Ureter (tissue), 1 donor: ENCODE results near the gene FOXM1. TPM values are rescaled to one million over a fixed set of nuclear protein-coding genes. Genes with fewer than 3 reads are reported as not detected.
"Not testable (repeated sequence)": the region's sequence is repeated elsewhere in the genome, so short reads cannot be mapped to it uniquely, and the experiment has no call there.

ENCODE experiments used
- DNase-seq: peaks from one replicate; pipeline ENCODE4 v3.0.0-alpha.2; 2020; ENCODE audit warnings: low spot score
- total RNA-seq: library from RNA; stranded (reverse); gene quantifications from one replicate; pipeline ENCODE4 v1.2.4, GENCODE V29; 2023
- donor health status: DM: yes; HTN: yes; CAD: no.

The FOXM1 gene
- total RNA-seq, 1 donor from 2014 or later: 1.3 TPM

GRCh38 chr12:2886768-2887450 is 9.9 kb upstream of the FOXM1 start:
- no peak for DNase-seq

GRCh38 chr12:2884810-2885209 is 7.8 kb upstream of the FOXM1 start:
- DNase-seq: no peak

- no peak for DNase-seq
Observed at GRCh38 chr12:2879853-2880252, 2.9 kb upstream of the FOXM1 start.

- DNase-seq: no peak
Observed at GRCh38 chr12:2877953-2878732, 1.2 kb upstream of the FOXM1 start.

- no peak for DNase-seq
Observed at GRCh38 chr12:2876431-2877046, 435 bp downstream of the FOXM1 start.

- DNase-seq: not testable (repeated sequence)
Observed at GRCh38 chr12:2868986-2869632, 7.9 kb downstream of the FOXM1 start.

GRCh38 chr12:2864198-2864597 is 12.8 kb downstream of the FOXM1 start:
- no peak for DNase-seq

- DNase-seq: not testable (repeated sequence)
Observed at GRCh38 chr12:2863402-2863801, 13.6 kb downstream of the FOXM1 start.

GRCh38 chr12:2862876-2863275 is 14.1 kb downstream of the FOXM1 start:
- no peak for DNase-seq

GRCh38 chr12:2860170-2860569 is 16.8 kb downstream of the FOXM1 start:
- no peak for DNase-seq

- no peak for DNase-seq
Observed at GRCh38 chr12:2858944-2859421, 18.0 kb downstream of the FOXM1 start.

- no peak for DNase-seq
Observed at GRCh38 chr12:2858334-2858733, 18.6 kb downstream of the FOXM1 start.

- DNase-seq: no peak
Observed at GRCh38 chr12:2857576-2857975, 19.4 kb downstream of the FOXM1 start.

GRCh38 chr12:2857021-2857431 is 19.9 kb downstream of the FOXM1 start, which contains the start of gene TEX52:
Gene TEX52 (minus strand): TSS chr12:2857039. CDS start chr12:2857026, 13 bp downstream.
- DNase-seq: no peak

- DNase-seq: no peak
Observed at GRCh38 chr12:2856051-2856450, 20.9 kb downstream of the FOXM1 start.

GRCh38 chr12:2855546-2855945 is 21.4 kb downstream of the FOXM1 start:
- no peak for DNase-seq

- no peak for DNase-seq
Observed at GRCh38 chr12:2854669-2855453, 22.1 kb downstream of the FOXM1 start.

GRCh38 chr12:2853626-2854025 is 23.3 kb downstream of the FOXM1 start:
- peak; percentile 72 for DNase-seq

GRCh38 chr12:2851931-2852330 is 25.0 kb downstream of the FOXM1 start:
- DNase-seq: no peak

GRCh38 chr12:2845280-2845679 is 31.7 kb downstream of the FOXM1 start:
- DNase-seq: no peak

GRCh38 chr12:2844786-2845185 is 32.2 kb downstream of the FOXM1 start:
- DNase-seq: no peak
